Measurements from ENCODE around the gene COX6A1. TPM values are rescaled to one million over a fixed set of nuclear protein-coding genes. Genes with fewer than 3 reads are reported as not detected.

Gene COX6A1
- total and polyA plus RNA-seq, 2 of the 13 experiments (the other 11 are each of a cell fraction or from before 2014, with no cell fraction given): 542 to 673 TPM

- TF ChIP-seq ZNF280D (CRISPR knock-in tag; IDR thresholded peaks at IDR 0.05) (0 out of 2 replicates have a peak, but pooled peaks have one; percentile 5), ZNF446 (CRISPR knock-in tag; IDR thresholded peaks at IDR 0.05) (no peak), MBD4 (IDR thresholded peaks at IDR 0.05; ENCODE audit: borderline replicate concordance, low read length) (no peak), TAF15 (IDR thresholded peaks at IDR 0.05; ENCODE audit: low read depth, low read length, poor library complexity, severe bottlenecking) (peak; percentile 54), U2AF1 (optimal IDR thresholded peaks at IDR 0.05; ENCODE audit: low read depth, low read length) (no peak), CTCF (CRISPR knock-in tag; IDR thresholded peaks at IDR 0.05) (peak; percentile 96), DNMT1 (CRISPR knock-in tag; IDR thresholded peaks at IDR 0.05) (no peak), DBP (CRISPR knock-in tag; IDR thresholded peaks at IDR 0.05; ENCODE audit: not compliant biosample characterization) (no peak), ZNF546 (CRISPR knock-in tag; conservative IDR thresholded peaks at IDR 0.05) (0 out of 2 replicates have a peak, but pooled peaks have one; percentile 16), SETDB1 (CRISPR knock-in tag; IDR thresholded peaks at IDR 0.05; ENCODE audit: borderline replicate concordance) (no peak), ZNF678 (CRISPR knock-in tag; IDR thresholded peaks at IDR 0.05) (no peak), ZNF768 (CRISPR knock-in tag; IDR thresholded peaks at IDR 0.05) (peak; percentile 65; the same call in 1 of the 2 replicates), ZIK1 (CRISPR knock-in tag; IDR thresholded peaks at IDR 0.05; ENCODE audit: borderline replicate concordance, low read depth) (no peak), UBTF (CRISPR knock-in tag; IDR thresholded peaks at IDR 0.05) (peak; percentile 89), MIER2 (CRISPR knock-in tag; IDR thresholded peaks at IDR 0.05) (no peak), NFYC (CRISPR knock-in tag; IDR thresholded peaks at IDR 0.05) (0 out of 2 replicates have a peak, but pooled peaks have one; percentile 16), YEATS2 (CRISPR knock-in tag; IDR thresholded peaks at IDR 0.05; ENCODE audit: borderline replicate concordance) (peak; percentile 72), HOXA7 (CRISPR knock-in tag; IDR thresholded peaks at IDR 0.05) (no peak), MTA1 (CRISPR knock-in tag; IDR thresholded peaks at IDR 0.05; ENCODE audit: borderline replicate concordance) (no peak), CCDC6 (CRISPR knock-in tag; IDR thresholded peaks at IDR 0.05) (peak; percentile 46; the same call in 1 of the 2 replicates), ASH2L (IDR thresholded peaks at IDR 0.05; ENCODE audit: insufficient read length, low read depth, low read length) (peak; percentile 73), HNF4A (CRISPR knock-in tag; IDR thresholded peaks at IDR 0.05) (no peak)
These were observed 31.7 kb downstream of the COX6A1 start, which contains the start of gene SRSF9 (continued) for GRCh38 chr12:120469450-120470149.

Measured in HepG2 (cell line).